Measurements from ENCODE around the gene SLC24A4.
"Not testable (repeated sequence)": the region's sequence is repeated elsewhere in the genome, so short reads cannot be mapped to it uniquely, and the experiment has no call there.

Gene SLC24A4

DNA sequence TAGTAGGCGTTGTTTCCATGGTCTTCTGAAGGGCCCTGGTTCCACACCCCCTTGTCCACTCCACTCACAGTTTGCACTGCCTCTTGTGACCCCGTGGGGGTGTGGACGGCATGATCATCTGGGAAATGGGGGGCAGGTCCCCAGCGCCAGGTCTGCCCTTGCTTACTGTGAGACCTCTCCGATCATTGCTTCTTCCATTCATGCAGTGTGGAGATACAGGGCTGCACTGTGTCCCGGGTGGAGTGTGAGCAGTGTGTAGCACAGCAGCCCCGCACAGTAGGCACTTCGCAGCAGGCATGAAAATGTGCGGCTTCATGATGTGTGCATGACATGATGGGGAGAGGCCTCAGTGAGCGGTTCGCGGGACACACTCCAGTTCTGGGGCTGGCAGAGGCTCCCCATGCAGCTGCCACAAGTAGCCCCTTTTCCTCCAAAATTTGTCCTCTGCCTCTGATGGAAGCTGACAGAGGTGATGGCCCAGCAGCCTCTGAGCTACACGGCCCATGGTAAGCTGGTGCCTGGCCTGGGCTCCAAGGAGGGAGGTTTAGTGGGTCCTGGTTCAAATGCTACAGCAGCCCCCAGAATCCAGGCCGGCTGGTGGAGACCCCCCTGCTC is 205.6 kb downstream of the SLC24A4 start:
- no peak for DNase-seq

DNA sequence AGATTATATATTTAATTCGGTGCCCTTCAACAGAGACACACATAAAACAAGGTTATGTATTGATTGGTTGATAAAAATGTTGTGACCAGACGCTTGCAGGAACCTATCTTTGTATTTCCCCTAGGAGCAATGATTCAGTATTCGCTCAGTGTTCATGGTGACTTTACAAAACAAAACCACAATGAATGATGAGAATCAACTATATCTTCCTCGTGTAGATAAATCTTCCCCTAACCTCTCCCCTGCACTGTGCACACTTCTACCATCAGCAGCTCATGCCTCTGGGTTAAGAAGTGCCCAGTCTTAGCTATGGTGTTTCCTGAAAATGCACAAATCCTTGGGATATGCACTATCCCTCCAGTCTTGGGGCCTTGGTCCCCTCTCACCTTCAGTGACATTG is 206.9 kb downstream of the SLC24A4 start:
- no peak for DNase-seq

DNA sequence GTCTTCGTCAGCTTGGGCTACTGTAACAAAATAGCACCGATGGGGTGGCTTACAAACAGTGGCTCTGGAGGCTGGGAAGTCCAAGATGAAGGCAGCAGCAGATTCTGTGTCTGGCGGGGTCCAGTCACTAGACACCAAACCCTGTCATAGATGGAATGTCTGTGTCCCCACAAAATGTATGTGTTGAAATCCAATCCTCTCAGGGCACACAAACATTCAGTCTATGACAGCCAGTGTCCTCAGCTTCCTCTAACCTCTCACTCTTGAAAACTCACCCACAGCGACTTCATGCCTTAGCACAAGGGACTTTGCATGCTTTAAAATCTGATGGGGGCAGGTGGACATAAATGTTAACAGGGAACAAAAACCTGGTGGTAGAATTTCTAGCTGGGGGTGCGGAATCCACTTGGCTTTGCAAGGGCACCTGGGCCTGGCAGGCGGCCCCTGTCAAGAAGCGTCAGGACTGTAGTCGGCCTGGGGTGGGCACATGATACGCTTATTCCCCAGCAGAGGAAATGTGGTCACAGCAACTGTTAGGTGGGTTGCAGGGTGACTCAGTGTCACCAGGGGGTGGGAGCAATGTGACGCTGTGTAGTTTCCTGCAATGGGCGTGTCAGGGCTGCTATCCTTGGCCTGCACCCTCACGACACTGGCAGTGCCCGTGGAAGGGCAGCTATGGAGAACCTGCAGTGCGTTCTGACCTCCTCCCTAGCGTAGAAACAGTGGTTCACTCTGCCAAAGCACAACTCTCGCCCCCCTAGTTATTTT is 208.3 kb downstream of the SLC24A4 start:
- peak; percentile 59 to 85 for DNase-seq

DNA sequence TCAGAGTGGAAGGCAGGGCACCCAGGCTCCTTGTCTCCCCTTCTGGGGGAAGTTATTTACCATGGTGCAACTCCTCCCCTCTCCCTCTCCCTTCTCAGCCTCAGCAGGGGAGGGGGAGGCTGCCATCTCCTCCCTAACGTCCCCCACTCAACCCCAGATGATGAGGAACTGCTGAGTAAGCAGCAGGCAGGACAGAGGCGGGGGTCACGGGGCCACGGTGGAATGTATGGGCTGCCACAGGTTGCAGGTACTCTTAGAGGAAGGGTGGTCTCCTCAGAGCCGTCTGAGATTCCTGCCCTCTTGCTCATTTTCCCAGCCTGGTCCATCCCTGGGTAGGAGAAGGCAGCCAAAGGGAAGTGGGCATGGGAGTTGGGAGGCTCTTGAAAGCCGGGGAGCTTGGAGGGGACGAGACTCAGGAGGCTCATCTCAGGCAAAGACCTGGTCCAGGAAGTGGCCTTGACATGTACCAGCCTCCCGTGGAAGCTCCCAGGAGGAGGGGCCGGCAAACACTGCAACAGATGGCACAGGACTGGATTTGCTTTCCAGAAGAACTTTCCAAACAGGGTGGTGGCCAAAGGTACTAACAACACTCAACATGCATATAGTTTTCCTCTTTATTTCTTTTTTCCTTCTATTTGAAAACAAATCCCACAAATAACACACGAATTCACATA is 209.7 kb downstream of the SLC24A4 start:
- no peak for DNase-seq

DNA sequence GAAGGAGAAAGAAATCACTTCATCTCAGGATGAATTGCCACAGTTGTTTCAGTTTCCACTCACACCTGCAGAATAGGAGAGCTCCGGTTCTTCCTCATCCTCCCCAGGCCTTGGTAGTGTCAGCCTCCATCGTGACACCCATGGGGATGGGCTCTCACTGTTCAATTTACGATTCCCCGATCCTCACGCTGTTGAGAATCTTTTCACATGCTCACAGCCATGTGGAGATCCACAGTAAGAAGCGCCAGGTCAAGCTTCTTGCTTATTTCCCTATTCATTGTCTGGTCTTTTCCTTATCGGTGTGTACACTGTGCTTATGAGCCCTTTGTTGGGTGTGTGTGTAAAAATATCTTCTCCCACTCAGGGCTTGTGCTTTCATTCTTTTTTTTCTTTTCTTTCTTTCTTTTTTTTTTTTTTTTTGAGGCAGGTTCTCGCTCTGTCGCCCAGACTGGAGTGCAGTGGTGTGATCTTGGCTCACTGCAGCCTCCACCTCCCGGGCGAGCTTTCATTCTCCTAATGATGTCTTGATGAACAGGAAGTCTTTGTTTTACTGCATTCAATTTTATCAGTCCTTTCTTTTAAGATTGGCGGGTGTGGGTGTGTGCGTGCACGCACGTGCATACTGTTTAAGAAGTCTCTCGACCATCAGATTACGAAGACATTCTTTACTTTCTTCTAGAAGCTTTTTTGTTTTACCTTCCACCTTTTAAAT is 212.1 kb downstream of the SLC24A4 start:
- no peak for DNase-seq

DNA sequence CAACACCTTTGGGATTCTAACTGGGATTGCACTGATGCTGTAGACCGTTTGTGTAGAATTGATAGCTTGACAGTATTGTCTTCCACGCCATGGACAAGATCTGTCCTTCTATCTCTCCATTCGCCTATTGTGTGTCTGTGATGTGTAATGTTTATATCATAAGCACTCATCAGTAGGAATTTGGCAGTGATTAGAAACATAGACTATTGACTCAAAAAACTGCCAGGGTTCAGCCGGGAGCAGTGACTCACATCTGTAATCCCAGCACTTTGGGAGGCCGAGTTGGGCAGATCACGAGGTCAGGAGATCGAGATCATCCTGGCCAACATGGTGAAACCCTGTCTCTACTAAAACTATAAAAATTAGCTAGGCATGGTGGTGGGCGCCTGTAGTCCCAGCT is 213.3 kb downstream of the SLC24A4 start:
- not testable (repeated sequence) for DNase-seq

DNA sequence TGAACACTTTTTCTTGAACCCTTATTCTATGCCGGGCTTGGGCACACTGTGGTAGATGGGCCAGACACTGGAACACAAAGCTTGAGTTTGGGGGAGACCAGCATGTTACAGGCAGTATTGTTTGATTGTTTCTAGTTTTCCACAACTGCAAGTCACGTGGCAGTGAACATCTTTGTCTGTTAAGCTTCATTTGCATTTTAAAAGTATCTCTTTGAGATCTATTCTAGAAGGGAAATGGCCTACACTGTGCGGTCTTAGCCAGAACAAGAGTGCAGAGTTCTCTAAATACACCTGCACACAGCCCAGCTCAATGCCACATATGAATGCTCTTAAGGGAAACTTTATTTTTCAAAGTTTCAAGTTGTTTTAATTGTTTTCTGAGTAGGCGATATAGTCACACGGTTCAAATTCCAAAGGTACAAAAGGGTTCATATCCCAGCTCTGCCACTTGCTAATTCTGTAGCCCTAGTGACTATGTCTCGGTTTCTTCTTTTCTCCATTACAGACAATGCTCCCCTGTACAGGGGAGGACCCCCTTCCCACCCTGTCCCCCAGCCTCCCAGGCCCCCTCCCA is 215.5 kb downstream of the SLC24A4 start:
- no peak for DNase-seq

GRCh38 chr14:92539419-92539818 is 216.5 kb downstream of the SLC24A4 start:
- no peak for DNase-seq

- peak in 1 of 2 experiments; percentile 17 for DNase-seq
Measured at GRCh38 chr14:92539875-92540274, 216.9 kb downstream of the SLC24A4 start.

DNA sequence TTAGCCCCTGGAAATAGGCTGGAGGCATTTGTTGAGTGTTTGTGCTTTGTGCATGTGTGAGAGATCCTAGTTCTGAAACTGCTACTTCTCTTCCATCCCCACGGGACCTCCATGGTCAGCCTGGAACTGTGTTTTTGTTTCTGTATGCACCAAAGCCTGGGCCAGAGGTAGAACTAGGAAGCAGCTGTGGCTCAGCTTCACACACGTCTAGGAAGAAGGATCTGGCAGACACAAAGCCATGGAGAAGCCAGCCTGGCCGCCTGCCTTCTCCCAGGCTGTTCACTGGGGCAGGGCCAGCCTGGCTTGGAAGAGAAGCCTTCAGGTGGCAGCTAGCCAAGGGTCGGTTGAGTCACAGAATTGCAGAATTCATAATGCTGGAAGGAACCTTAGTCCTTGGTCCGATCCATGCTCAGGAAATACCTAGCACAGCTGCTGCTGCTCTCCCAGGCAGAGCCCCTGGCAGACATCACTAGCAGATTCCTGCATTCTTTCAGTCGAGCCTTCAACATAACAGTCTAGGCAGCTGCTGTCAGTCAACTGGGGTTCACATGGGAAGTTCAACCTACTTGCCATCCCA is 217.6 kb downstream of the SLC24A4 start:
- peak; percentile 65 to 70 for DNase-seq

GRCh38 chr14:92542766-92543554 is 220.0 kb downstream of the SLC24A4 start:
- DNase-seq: no peak

DNA sequence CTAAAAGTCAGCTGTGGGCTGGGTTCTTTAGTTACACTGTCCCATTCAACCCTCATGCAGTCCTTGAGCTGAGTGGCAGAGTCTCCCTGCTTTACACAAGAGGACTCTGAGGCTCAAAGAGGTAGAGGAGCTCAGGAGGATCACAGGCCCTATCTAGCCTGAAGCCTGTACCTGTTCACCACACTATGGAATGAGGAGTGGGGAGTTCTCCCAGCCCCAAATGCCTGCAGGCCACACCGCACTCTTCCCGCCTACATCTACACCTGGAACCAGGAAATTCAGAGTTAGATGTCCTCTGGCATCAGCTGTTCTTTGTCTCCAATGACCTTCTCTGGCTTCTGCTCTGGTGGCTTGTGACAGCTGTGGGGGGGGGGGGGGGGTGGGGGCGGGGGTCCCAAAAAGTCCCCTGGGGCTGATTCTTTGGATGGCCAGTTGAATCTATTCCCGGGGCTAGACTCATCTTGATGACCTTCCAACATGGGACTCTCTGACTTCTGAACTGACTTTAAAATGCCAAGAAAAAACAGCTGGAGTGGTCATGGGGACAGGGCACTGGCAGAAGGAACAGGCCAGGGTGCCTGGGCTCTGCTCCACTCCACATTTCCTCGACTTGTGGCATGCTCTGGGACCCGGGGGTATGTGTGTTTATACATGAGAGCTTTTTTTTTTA is 221.2 kb downstream of the SLC24A4 start:
- DNase-seq: no peak

GRCh38 chr14:92546347-92547053 is 223.5 kb downstream of the SLC24A4 start:
- DNase-seq: peak in 1 of 2 experiments; percentile 5

GRCh38 chr14:92549105-92549858 is 226.3 kb downstream of the SLC24A4 start:
- DNase-seq: no peak

GRCh38 chr14:92549859-92550230 is 226.9 kb downstream of the SLC24A4 start:
- peak; percentile 49 for DNase-seq
